Retinal pigment epithelial cell (primary cell): Measurements from ENCODE around the gene TLNRD1.

ENCODE experiments used
- DNase-seq: peaks from one replicate; pipeline ENCODE4 v3.0.0-alpha.2; 2010; ENCODE audit warnings: low read depth
- H3K4me3 ChIP-seq: 2 replicates; pipeline ENCODE4 v1.5.1; 2011; ENCODE audit warnings: mild to moderate bottlenecking, low read length, control low read depth, moderate library complexity
- TF ChIP-seq, protein P1 (sequence below): conservative IDR thresholded peaks from 2 replicates; pipeline ENCODE4 v1.5.1; 2011; ENCODE audit warnings: low read depth, low read length, control low read depth, inconsistent platforms

TLNRD1 gene

DNA sequence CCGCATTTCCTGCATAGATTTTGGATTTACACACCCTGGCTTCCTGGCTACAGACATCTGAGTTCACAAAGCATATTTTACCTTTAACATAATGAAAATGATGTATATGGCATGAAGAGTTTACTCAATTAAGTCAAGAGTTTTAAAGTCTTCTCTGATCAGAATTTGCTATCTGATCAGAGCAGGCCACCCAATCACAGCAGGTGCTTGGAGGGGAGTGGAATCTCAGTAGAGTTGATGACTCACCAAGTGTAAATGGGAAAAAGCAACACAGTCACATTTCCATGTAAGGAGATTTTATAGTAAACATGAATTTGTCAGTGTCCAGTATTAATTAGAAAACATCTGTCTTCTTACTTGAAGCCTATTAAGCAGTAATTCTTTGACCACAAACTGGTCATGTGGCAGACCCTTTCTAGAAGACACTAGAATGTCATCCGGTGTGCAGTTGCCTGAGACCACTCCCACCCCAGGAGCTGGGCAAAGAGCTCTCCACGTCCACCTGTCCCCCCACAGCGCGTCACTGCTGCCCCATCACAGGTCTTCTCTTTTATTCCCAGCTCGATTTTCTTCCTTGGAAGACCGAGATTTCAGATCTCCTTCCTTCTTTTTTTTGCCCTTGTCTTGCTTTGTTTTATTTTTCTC lies 21.9 kb upstream of the TLNRD1 start:
- TF ChIP-seq, protein P1, sequence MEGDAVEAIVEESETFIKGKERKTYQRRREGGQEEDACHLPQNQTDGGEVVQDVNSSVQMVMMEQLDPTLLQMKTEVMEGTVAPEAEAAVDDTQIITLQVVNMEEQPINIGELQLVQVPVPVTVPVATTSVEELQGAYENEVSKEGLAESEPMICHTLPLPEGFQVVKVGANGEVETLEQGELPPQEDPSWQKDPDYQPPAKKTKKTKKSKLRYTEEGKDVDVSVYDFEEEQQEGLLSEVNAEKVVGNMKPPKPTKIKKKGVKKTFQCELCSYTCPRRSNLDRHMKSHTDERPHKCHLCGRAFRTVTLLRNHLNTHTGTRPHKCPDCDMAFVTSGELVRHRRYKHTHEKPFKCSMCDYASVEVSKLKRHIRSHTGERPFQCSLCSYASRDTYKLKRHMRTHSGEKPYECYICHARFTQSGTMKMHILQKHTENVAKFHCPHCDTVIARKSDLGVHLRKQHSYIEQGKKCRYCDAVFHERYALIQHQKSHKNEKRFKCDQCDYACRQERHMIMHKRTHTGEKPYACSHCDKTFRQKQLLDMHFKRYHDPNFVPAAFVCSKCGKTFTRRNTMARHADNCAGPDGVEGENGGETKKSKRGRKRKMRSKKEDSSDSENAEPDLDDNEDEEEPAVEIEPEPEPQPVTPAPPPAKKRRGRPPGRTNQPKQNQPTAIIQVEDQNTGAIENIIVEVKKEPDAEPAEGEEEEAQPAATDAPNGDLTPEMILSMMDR: no peak
- DNase-seq: no peak
- H3K4me3 ChIP-seq: no peak overlapping the region

DNA sequence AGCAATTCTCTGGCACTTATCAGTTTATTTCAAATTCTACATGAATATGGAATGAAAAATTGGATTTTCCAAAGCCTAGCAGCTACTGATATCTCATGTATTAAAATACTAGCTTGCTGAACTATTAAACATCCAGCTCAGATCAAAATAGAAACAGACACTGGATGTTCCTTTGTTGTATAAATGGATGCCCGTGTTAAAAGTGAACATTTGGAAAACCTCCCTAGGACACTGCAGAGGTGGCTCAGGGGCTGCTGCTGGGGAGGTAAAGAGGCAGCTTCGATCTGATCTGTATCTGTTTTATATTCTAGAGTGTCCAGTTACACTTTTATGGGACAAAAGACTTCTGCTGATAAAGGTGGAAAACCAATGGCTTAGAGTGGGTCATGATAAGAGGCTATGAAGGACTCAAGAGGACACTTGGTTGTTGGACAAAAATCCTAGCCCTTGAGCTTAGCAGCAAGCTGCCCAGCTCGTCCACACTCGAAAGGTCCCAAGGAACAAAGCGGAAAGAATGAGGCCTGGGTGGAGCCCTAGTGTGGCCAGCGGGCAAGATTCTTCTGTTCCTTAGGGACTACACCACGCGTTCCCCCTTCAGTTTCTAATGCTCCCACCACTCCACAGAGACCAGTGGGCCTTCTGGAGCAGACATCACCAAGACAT lies 21.1 kb upstream of the TLNRD1 start:
- DNase-seq: no peak
- TF ChIP-seq, protein P1: no peak
- no peak overlapping the region for H3K4me3 ChIP-seq

DNA sequence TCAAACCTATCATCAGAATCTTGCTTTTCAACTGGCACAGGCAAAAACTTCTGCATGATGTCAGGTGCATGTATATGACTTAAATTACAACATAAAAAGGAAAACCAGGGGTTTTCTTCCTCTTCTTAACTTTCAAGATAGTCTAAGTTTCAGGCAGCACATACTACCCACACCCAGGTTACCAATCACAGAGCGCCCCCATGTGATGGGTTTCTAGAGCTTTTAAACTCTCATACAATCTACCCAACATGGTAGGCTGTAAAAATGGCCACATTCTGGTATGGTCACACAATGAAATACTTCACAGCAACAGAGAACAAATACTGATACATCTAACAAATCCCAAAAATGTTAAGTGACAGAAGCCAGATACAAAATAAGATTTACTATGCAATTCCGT lies 18.5 kb upstream of the TLNRD1 start:
- H3K4me3 ChIP-seq: no peak overlapping the region
- DNase-seq: no peak
- TF ChIP-seq, protein P1: peak; percentile 5

DNA sequence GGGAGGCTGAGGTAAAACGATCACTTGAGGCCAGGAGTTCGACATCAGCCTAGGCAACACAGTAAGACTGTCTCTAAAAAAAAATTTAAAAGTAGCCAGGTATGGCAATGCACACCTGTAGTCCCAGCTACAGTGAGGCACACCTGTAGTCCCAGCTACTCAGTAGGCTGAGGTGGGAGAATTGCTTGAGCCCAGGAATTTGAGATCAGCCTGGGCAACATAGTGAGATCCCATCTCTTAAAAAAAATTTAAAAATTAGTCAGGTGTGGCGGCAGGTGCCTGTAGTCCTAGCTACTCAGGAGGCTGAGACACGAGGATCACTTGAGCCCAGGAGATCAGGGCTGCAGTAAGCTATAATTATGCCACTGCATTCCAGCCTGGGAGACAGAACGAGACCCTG lies 17.9 kb upstream of the TLNRD1 start:
- no peak overlapping the region for H3K4me3 ChIP-seq
- no peak for DNase-seq
- TF ChIP-seq, protein P1: no peak

DNA sequence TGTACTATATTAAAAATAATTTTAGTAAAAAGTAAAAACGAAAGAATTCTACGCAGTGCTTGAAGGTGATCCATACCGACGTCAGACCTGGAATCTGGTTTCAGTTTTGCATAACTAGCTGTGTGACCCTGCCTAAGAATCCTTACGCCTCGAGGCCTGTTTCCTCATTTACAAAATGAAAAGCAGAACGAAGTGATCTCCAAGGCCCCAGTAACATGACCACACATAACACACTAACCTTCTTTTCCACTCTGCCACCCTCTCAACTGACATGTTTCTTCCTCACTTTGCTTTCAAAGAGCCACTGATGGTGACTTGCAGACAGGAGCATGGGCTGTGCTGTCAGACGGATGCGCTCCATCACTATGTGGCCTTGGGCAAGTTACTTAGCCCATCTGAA lies 15.9 kb upstream of the TLNRD1 start:
- TF ChIP-seq, protein P1: no peak
- no peak overlapping the region for H3K4me3 ChIP-seq
- DNase-seq: no peak

DNA sequence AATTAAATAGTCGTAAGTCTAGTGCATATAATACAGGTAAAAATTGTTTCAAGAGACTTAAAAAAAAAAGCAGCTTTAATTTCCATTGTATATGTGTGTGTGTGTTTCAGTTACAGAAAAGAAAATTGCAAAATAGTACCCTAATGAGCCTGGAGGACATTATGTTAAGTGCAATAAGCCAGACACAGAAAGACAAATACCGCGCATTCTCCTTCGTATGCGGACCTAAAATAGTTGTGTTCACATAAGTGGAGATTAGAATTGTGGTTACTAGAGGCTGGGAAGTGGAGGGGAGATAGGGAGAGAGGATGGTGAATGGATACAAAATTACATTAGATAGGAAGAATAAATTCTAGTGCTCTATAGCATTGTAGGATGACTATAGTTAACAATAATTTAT lies 14.7 kb upstream of the TLNRD1 start:
- H3K4me3 ChIP-seq: no peak overlapping the region
- TF ChIP-seq, protein P1: no peak
- DNase-seq: no peak

DNA sequence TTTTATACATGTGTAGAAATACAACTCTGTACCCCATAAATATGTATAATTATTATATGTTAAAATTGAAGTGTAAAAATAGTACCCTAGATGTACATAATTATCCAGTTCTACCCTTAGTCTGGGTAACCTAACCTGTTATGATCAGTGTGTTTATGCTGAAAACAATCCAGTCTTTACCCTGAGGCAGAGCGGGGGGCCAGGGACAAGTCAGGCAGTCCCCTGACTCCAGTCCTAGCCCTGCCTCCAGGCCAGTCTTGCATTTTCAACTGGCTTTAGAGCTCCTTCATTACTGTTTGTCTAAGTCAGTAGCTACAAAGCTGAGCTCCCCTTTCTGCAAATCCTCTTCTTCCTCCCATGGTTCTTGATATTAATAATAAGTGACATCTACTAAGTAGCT lies 14.2 kb upstream of the TLNRD1 start:
- TF ChIP-seq, protein P1: no peak
- DNase-seq: no peak
- no peak overlapping the region for H3K4me3 ChIP-seq
